Fibroblast of skin of right quadriceps (primary cell): ENCODE data around the gene EIF3L.
A peak's percentile ranks its signal among the peaks of the same experiment; 100 is the strongest.

Source experiments
- DNase-seq: peaks from one replicate; pipeline ENCODE4 v3.0.0-alpha.2; 2013

EIF3L gene

DNA sequence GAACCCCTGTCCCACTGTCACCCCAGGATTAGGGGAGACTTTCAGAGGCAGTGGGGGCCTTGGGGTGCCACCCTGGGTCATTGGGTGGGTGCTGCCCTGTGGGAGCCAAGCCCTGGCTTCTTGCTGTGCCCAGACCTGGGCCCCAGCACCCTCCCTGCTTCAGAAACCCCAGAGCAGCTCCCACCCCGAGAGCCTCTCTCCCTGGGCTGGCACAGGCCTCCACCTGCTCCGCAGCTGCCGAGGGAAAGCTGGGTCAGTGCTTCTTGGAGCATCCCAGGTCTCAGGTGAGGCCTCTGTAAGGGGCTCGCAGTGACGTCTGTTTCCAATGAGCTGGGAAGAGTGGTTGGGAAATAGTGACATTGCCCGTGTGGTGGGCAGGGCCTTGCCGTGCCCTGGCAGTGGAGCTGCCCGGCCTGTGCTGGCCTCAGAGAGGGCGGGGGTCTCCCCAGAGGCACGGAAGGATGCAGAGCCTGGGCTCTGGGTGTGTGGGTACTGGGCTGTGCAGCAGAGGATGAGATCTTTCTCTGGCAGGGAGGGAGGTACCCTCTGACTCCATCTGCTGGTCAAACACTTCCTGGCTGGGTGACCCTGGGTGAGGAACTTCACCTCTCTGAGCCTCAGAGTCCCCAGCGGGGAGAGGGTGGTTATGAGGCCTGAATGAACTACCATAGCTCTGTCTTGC lies 81.2 kb downstream of the EIF3L start:
- DNase-seq, result no peak

DNA sequence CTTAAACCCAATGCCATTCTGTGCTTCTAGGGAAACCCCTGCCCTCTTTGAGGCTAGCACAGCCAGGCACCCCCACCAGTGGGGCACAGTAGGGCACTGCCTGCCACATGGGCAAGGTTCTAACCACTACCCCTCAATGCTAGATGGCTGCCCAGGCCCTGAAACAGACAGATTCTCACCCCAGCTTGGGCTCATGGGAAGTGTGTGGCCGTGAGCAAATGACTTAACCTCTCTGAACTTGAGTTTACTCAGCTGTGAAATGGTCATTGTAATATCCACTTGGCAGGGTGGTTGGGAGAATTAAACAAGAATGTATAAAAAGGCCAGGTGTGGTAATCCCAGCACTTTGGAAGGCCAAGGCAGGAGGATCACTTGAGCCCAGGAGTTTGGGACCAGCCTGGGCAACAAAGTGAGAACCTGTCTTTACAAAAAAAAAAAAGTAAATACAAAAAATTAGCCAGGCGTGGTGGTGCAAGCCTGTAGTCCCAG lies 81.8 kb downstream of the EIF3L start:
- no peak for DNase-seq

DNA sequence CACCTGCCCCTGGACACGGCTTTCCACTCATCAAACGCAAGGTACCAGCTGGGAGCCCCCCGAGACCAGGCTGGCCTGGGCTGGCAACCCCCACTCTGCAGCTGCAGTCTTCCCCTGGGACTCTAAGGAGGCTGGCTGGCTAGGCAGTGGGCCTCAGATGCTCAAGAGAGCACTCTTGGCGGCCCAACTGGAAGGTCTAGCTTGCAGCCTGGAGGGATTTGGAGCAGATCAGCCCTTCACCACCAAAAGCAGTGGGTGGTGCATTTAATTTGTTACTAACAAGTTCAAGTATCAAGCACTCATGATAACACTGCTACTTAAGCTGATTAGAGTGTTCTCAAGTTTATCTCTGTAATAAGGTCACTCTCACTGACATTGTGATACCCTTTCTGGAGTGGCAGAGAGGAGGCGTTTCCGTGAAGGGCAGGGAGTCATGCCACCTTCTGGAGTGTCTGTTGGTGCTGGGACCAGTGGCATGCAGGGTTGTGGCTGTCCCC lies 82.7 kb downstream of the EIF3L start:
- no peak for DNase-seq

DNA sequence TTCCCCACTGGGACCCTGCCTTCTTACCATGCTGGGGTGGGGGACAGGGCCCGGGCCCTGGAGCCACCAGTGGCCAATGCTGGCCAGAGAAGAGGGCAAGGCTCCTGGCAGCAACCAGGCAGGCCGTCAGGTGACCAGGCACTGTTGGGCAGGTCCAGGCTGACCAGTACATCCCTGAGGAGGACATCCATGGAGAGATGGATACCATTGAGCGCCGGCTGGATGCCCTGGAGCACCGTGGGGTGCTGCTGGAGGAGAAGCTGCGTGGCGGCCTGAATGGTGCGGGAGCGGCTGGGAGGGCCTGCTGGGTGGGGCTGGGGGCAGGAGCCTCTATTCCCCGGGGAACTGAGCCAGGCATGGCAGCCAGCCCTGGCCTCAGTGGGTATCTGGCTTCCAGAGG lies 83.2 kb downstream of the EIF3L start:
- DNase-seq, result no peak

DNA sequence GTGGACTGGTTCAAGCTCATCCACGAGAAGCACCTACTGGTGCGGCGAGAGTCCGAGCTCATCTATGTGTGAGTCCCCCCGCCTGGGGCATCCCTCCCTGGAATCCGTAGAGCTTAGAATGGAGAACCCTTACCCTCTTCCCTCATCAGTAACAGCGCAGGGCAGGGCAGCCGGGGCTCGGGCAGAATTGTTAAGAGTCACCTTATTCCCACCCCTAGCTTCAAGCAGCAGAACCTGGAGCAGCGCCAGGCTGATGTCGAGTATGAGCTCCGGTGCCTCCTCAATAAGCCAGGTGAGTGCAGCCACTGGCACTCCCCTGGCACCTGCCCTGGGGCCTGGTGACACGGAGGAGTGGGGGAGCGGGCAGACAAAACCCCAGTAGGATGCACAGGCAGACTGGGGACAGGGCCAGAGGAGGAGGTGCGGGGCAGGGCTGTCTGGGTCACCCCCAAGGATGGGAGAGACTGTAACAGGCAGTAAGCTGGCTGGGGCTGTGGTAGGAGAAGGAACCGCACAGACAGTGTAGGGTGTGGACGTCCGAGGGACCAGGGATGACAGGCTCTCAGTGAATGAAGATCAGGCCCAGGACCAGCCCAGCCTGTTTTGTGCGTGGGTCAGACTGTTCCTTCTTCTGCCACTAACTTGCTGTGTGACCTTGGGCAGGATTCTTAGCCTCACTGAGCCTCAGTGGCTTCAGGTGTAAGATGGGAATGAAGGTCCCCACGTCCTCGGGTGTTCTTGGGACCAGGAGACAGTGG lies 83.8 kb downstream of the EIF3L start:
- no peak for DNase-seq

DNA sequence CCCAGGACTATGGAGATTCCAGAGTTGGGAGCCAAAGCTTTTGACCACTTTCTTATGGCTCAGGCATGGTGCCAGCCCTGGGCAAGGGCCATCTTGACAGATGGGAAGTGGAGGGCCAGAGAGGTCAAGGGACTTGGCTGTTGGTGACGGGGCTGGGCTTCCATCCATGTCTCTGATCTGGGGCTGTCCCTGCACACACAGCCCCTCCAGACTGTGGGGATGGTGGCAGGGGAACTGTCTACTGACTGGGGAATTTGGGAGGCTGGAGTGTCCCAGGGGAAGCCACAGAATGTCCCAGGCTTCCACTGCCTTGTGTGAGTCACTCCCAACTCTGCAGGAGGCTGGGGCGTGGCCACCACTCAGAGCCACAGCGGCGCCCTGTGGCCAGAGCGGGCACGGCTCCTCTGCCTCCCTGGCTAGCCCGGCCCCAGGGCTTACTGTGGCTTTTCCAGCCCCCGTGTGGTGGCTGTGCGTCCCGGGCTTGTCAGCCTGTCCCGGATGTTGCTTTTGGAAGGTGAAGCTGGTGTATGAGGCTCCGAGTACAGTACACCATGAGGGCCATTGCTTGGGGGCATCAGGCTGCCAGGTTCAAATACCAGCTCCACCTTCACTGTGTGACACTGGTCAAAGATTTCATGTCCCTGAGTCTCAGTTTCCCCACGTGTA lies 84.6 kb downstream of the EIF3L start:
- peak; percentile 93 for DNase-seq
